ENCODE results near the gene LSAMP. TPM values are rescaled to one million over a fixed set of nuclear protein-coding genes. Genes with fewer than 3 reads are reported as not detected.
A peak's percentile ranks its signal among the peaks of the same experiment; 100 is the strongest.

LSAMP gene
- polyA plus RNA-seq, 1 of the 3 experiments (the other 2 are of a cell fraction) = 6.6 TPM

GRCh38 chr3:116186049-116186448 lies 259.2 kb downstream of the LSAMP start (continued):
- TF ChIP-seq CTCF (IDR thresholded peaks at IDR 0.05) (no peak), MEF2A (IDR thresholded peaks at IDR 0.05; ENCODE audit: borderline replicate concordance, low read depth) (no peak), SMC3 (IDR thresholded peaks at IDR 0.05; ENCODE audit: low read depth, low read length) (no peak), YY1 (IDR thresholded peaks at IDR 0.05; ENCODE audit: low read depth) (no peak), GABPA (IDR thresholded peaks at IDR 0.05; ENCODE audit: low read depth) (no peak), TAF1 (IDR thresholded peaks at IDR 0.05; ENCODE audit: borderline replicate concordance, low read depth, low read length) (no peak), RAD21 (IDR thresholded peaks at IDR 0.05; ENCODE audit: low read length) (no peak), NFIC (IDR thresholded peaks at IDR 0.05; ENCODE audit: borderline replicate concordance) (peak; percentile 50; the same call in 1 of the 2 replicates), RXRA (IDR thresholded peaks at IDR 0.05; ENCODE audit: borderline replicate concordance, low read depth) (no peak), GATA2 (CRISPR knock-in tag; IDR thresholded peaks at IDR 0.05) (0 out of 2 replicates have a peak, but pooled peaks have one; percentile 9), SIN3A (IDR thresholded peaks at IDR 0.05; ENCODE audit: borderline replicate concordance, low read depth, low read length) (no peak), CHD2 (IDR thresholded peaks at IDR 0.05; ENCODE audit: low read length, partially characterized antibody) (no peak), REST (IDR thresholded peaks at IDR 0.05; ENCODE audit: low read depth, low read length) (no peak), RFX5 (IDR thresholded peaks at IDR 0.05; ENCODE audit: low read length) (no peak), FOSL2 (IDR thresholded peaks at IDR 0.05; ENCODE audit: borderline replicate concordance, low read depth) (no peak), ELF1 (IDR thresholded peaks at IDR 0.05) (no peak), EZH2phosphoT487 (IDR thresholded peaks at IDR 0.05; ENCODE audit: borderline replicate concordance, low read depth) (no peak), EP300 (IDR thresholded peaks at IDR 0.05; ENCODE audit: borderline replicate concordance in 1 of 2, low read depth in 1 of 2, low read length in 1 of 2) (0 out of 4 replicates have a peak, but pooled peaks of 1 of the 2 experiments have one; percentile 15), RCOR1 (IDR thresholded peaks at IDR 0.05; ENCODE audit: low read length) (0 out of 2 replicates have a peak, but pooled peaks have one; percentile 48), MXI1 (IDR thresholded peaks at IDR 0.05; ENCODE audit: low read depth, low read length) (no peak), FOXJ3 (CRISPR knock-in tag; IDR thresholded peaks at IDR 0.05) (no peak), USF1 (IDR thresholded peaks at IDR 0.05; ENCODE audit: borderline replicate concordance, low read depth) (no peak), PBX3 (IDR thresholded peaks at IDR 0.05) (peak; percentile 41), JUND (IDR thresholded peaks at IDR 0.05) (no peak)

Data from SK-N-SH (cell line).